BJ (cell line): ENCODE results near the gene HRAS. TPM values are rescaled to one million over a fixed set of nuclear protein-coding genes. Genes with fewer than 3 reads are reported as not detected.

Source experiments
- CTCF ChIA-PET: fragments of 350-600 bp; formaldehyde crosslinking; extraction: SDS; loops from one replicate; lab custom pipeline; 2021; ENCODE audit warnings: antibody characterized with exemption, inconsistent platforms; lab: Yijun Ruan, JAX
- POLR2A ChIA-PET: fragments of 300-600 bp; sonication (Branson Sonifier 250); formaldehyde crosslinking; extraction: SDS; loops from one replicate; lab custom pipeline; 2021; ENCODE audit warnings: antibody characterized with exemption; lab: Charles Lee
- DNase-seq: peaks from one replicate; pipeline ENCODE4 v3.0.0-alpha.2; 2011; ENCODE audit warnings: low read depth
- H3K27me3 ChIP-seq: 2 replicates; pipeline ENCODE4 v1.6.0; 2011; ENCODE audit warnings: low read length; ENCODE audit not compliant: control insufficient read depth, insufficient read depth
- H3K36me3 ChIP-seq: 2 replicates; pipeline ENCODE4 v1.5.1; 2011; ENCODE audit warnings: low read length; ENCODE audit not compliant: control insufficient read depth, insufficient read depth
- H3K4me3 ChIP-seq: 2 replicates; pipeline ENCODE4 v1.5.1; 2011; ENCODE audit warnings: low read depth, mild to moderate bottlenecking, control low read depth, low read length
- polyA plus RNA-seq: library from polyadenylated mRNA; depleted of rRNA; stranded (reverse); fragments of >200 nt; gene quantifications from 2 replicates; pipeline ENCODE4 v1.2.3, GENCODE V29; 2011
- TF ChIP-seq, protein P1 (sequence below): IDR thresholded peaks from 2 replicates; pipeline ENCODE4 v1.5.1; 2011; ENCODE audit warnings: low read depth, mild to moderate bottlenecking, control low read depth, inconsistent platforms, low read length, moderate library complexity; ENCODE audit not compliant: insufficient read depth

The HRAS gene
- polyA plus RNA-seq, 1 experiment, result 90.4 TPM

DNA sequence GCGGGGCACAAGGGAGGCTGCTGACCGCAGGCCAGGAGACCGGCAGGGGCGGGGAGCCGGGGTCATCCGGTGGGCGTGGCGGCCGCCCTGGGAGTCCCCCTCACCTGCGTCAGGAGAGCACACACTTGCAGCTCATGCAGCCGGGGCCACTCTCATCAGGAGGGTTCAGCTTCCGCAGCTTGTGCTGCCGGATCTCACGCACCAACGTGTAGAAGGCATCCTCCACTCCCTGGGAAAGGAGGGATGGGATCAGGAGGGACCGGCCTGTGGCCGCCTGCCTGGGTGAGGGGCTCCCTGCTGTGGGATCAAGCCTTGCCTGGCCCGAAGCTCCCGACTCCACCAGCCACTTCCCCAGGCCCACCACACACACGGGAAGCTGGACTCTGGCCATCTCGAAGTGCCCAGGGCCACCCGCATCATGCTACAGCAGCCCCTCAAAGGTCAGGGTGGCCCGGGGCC lies 2.8 kb downstream of the HRAS start:
- ChIA-PET POLR2A (no interaction called here), CTCF (interaction anchor here (0.7 to 2.7 kb wide), 2 partner anchors 14 kb away, joined by 3 to 13 read pairs; no protein-coding TSS in a partner anchor)
- Histone ChIP-seq H3K27me3 (no peaks in the 10 kb centered on the region), H3K4me3 (no peak overlapping the region), H3K36me3 (peaks cover 22% of the 10 kb centered on the region)
- TF ChIP-seq, protein P1, sequence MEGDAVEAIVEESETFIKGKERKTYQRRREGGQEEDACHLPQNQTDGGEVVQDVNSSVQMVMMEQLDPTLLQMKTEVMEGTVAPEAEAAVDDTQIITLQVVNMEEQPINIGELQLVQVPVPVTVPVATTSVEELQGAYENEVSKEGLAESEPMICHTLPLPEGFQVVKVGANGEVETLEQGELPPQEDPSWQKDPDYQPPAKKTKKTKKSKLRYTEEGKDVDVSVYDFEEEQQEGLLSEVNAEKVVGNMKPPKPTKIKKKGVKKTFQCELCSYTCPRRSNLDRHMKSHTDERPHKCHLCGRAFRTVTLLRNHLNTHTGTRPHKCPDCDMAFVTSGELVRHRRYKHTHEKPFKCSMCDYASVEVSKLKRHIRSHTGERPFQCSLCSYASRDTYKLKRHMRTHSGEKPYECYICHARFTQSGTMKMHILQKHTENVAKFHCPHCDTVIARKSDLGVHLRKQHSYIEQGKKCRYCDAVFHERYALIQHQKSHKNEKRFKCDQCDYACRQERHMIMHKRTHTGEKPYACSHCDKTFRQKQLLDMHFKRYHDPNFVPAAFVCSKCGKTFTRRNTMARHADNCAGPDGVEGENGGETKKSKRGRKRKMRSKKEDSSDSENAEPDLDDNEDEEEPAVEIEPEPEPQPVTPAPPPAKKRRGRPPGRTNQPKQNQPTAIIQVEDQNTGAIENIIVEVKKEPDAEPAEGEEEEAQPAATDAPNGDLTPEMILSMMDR, result no peak
- no peak for DNase-seq

DNA sequence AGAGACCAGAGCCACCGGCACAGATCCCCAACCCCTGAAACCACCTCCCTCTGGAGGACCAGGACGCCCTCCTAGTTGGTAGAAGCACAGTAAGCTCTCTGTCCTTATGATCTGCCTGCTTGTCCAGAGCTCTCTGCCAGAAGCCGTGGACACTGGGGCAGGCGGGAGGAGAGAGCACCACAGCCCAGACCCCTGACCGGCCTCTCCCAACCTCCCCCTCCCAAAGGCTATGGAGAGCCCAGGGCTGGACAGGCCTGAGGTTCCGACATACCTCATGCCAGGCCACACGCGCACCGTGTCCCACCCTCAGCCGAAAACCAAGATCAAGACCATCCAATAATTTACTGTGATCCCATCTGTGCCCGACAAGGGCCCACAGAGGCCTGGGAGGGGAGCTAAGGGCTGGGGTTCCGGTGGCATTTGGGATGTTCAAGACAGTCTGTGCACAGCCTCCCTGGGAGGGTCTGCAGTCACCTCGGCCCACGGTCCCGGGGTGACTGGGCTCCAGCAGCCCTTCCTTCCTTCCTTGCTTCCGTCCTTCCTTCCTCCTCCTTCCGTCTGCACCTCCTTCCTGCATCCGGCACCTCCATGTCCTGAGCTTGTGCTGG lies 3.4 kb downstream of the HRAS start:
- CTCF ChIA-PET, result interaction anchor here (0.7 kb wide), 1 partner anchor 13 kb away, joined by 3 read pairs; no protein-coding TSS in a partner anchor
- POLR2A ChIA-PET, result no interaction called here

DNA sequence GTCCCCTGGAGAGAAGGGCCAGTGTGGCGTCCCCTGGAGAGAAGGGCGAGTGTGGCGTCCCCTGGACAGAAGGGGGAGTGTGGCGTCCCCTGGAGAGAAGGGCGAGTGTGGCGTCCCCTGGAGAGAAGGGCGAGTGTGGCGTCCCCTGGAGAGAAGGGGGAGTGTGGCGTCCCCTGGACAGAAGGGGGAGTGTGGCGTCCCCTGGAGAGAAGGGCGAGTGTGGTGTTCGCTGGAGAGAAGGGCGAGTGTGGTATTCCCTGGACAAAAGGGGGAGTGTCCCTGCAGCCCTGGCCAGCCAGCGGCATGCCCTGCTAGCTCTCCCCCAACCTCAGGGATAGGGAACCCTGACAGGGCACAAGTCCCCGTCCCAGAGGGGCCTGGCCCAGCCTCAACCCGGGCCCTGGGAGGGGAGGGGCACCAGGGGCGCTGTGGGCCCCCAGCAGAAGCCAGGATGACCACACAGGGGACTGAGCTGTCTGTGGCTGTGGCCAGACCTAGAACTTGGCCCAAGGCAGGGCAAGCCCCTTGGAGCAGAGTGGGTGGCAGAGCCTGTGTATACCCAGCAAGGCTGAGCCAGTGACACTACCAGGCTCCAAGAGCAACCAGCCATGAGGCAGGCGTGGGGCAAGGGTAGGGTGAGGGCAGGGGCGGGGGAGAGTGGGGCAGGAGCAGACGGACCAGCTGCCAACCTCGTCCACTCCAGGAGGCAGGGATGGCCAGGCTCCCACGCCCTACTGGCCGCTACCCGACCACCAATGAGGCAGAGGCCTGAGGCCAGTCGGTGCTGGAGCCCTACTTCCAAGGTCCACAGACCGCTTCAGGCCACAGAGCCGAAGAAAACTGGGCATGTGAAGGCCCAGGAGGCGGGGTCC lies 4.2 kb downstream of the HRAS start:
- POLR2A ChIA-PET, result no interaction called here

More for the DNA sequence above, 3.4 kb downstream of the HRAS start:
- TF ChIP-seq, protein P1, result no peak
- no peak for DNase-seq
- H3K27me3 ChIP-seq, result no peaks in the 10 kb centered on the region
- H3K4me3 ChIP-seq, result no peak overlapping the region
- H3K36me3 ChIP-seq, result peaks cover 22% of the 10 kb centered on the region

DNA sequence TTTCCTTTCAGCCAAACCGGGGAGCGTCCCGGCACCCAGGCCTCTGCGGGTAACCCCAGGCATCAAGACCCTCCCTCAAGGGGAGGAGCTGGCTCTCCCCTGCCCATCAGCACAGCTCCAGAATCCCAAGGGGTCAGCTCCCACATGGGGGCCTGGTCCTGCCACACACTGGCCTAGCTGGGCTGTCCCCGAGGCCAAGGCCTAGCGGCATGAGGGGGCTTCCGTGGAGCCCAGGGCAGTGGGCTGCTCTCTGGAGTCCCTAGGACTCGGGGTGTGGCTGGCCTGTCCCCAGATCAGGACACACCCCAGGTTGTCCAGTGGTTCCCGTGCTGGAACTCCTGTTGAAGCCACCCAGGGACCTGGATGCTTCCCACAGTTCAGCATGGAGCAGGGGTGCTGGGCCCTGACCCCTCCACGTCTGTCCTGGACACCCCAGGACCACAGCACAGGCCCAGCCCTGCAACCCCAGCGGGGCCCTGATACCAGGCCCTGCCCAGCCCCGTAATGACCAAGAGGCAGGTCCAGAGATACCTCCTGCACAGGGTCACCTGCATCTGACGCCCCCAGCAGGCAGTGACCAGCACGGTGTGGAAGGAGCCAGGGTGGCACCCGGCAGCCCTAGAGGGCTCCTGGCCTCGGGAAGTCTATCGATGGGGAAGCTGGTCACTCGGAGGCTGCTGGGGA lies 5.5 kb downstream of the HRAS start:
- TF ChIP-seq, protein P1, result no peak
- no peak overlapping the region for H3K4me3 ChIP-seq
- POLR2A ChIA-PET, result no interaction called here
- peaks cover 22% of the 10 kb centered on the region for H3K36me3 ChIP-seq
- CTCF ChIA-PET, result interaction anchor here (2.1 to 4.0 kb wide), 2 partner anchors 9 to 11 kb away, joined by 5 to 19 read pairs; no protein-coding TSS in a partner anchor
- no peak for DNase-seq
- H3K27me3 ChIP-seq, result no peaks in the 10 kb centered on the region

More for the DNA sequence above, 4.2 kb downstream of the HRAS start:
- DNase-seq, result no peak
- TF ChIP-seq, protein P1, result no peak
- no peak overlapping the region for H3K4me3 ChIP-seq
- CTCF ChIA-PET, result interaction anchor here (0.7 kb wide), 1 partner anchor 12 kb away, joined by 3 read pairs; no protein-coding TSS in a partner anchor
- H3K27me3 ChIP-seq, result no peaks in the 10 kb centered on the region
- H3K36me3 ChIP-seq, result peaks cover 22% of the 10 kb centered on the region
